Measurements from ENCODE around the gene SLC4A8. TPM values are rescaled to one million over a fixed set of nuclear protein-coding genes. Genes with fewer than 3 reads are reported as not detected.

Gene SLC4A8
- total and polyA plus RNA-seq, 9 of the 15 experiments (the other 6 are each of a cell fraction or from before 2014, with no cell fraction given), result 0.04 to 1.5 (median 0.12) TPM; not detected in 2

DNA sequence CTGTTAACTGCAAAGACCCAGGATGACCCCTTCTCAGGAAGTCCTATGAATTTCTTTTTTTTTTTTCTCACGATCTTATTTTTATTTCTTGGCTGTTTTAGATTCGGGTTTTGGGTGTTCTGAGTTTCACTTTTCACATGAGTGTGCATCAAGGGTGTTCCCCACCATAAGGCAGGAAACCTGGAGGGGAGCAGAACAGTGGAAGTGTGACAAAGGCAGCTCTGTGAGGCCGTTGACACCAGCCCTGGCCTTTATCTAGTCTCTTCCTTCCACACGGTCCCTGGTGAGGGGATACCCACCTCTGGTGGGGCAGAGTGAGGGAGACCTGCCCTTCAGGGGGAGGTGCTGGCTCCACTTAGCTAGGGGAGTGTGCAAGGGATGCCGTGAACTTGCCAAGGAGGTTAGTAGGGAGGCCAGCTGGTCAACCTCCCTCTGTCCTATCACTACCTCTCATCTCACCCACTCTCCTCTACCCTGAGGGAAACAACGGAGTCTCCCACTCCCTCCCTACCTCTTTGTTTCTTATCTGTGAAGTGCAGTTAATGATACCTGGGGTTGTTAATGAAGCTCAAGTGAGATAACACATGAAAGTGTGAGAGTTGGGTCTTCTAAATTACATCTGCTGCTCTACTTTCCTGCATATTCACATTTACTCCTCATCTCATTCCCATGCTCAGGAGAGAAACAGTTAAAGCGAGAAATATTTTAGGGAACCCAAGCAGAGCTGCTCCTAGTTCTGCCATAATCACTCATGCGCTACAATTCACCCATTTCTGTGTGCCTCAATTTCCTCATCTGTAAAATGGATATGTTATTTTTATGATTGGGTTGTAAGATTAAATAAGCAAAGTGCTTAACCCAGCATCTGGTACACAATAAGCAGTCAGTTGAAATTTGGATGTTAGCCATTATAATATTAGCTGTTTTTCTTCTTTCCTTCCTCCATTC is 29.1 kb upstream of the SLC4A8 start (continued):
- TF ChIP-seq NFE2L1 (tag; IDR thresholded peaks at IDR 0.05; ENCODE audit: borderline replicate concordance, low read depth) (no peak), ESRRB (CRISPR knock-in tag; IDR thresholded peaks at IDR 0.05; ENCODE audit: borderline replicate concordance) (no peak), ZNF24 (IDR thresholded peaks at IDR 0.05) (no peak), ZNF197 (CRISPR knock-in tag; IDR thresholded peaks at IDR 0.05; ENCODE audit: low read depth) (0 out of 2 replicates have a peak, but pooled peaks have one; percentile 62), ZEB2 (IDR thresholded peaks at IDR 0.05) (peak; percentile 77; the same call in 1 of the 2 replicates), BCOR (IDR thresholded peaks at IDR 0.05) (peak; percentile 92), MNT (conservative IDR thresholded peaks at IDR 0.05) (0 out of 4 replicates have a peak, but pooled peaks of 1 of the 2 experiments have one; percentile 29), USF2 (CRISPR knock-in tag; IDR thresholded peaks at IDR 0.05) (no peak), ATF7 (IDR thresholded peaks at IDR 0.05) (0 out of 2 replicates have a peak, but pooled peaks have one; percentile 43), ZNF639 (CRISPR knock-in tag; conservative IDR thresholded peaks at IDR 0.05 in 1 of 2, IDR thresholded peaks at IDR 0.05 in 1 of 2) (0 out of 4 replicates have a peak, but pooled peaks of 1 of the 2 experiments have one; percentile 21), ZBTB12 (CRISPR knock-in tag; IDR thresholded peaks at IDR 0.05) (no peak), NBN (IDR thresholded peaks at IDR 0.05; ENCODE audit: low read depth) (peak; percentile 61; the same call in 1 of the 2 replicates), RB1 (IDR thresholded peaks at IDR 0.05; ENCODE audit: low read depth) (0 out of 2 replicates have a peak, but pooled peaks have one; percentile 22), MAZ (CRISPR knock-in tag; conservative IDR thresholded peaks at IDR 0.05 in 1 of 2, IDR thresholded peaks at IDR 0.05 in 1 of 2) (peak; percentile 65 to 73; a peak in 3 of 4 replicates), ZNF592 (IDR thresholded peaks at IDR 0.05) (peak; percentile 27; the same call in 1 of the 2 replicates), FOSL1 (tag; conservative IDR thresholded peaks at IDR 0.05) (peak; percentile 59; the same call in 1 of the 2 replicates)

Measured in K562 (cell line).